OCI-LY1 (cell line): ENCODE results near the gene CIAO1.

Experiments used
- H2AFZ ChIP-seq: fragments of 200-600 bp; sonication (generic), shearing (Covaris generic); 2 replicates; pipeline ENCODE4 v1.6.0; 2014; ENCODE audit warnings: antibody characterized with exemption, mild to moderate bottlenecking, low read length
- H3F3A ChIP-seq: fragments of 200-600 bp; sonication (generic), shearing (Covaris generic); 2 replicates; pipeline ENCODE4 v1.6.0; 2014; ENCODE audit warnings: mild to moderate bottlenecking, antibody characterized with exemption, low read length, moderate library complexity; ENCODE audit not compliant: insufficient read depth
- H3K27ac ChIP-seq: fragments of 200-600 bp; sonication (generic); 2 replicates; pipeline ENCODE4 v1.5.1; 2014; ENCODE audit warnings: low read length, mixed run types, mild to moderate bottlenecking, low read depth; ENCODE audit not compliant: poor library complexity, severe bottlenecking
- H3K27me3 ChIP-seq: fragments of 200-600 bp; sonication (generic); 2 replicates; pipeline ENCODE4 v1.6.0; 2014; ENCODE audit warnings: antibody characterized with exemption, mild to moderate bottlenecking, low read length, moderate library complexity; ENCODE audit not compliant: insufficient read depth
- H3K36me3 ChIP-seq: fragments of 200-600 bp; sonication (generic); 2 replicates; pipeline ENCODE4 v1.6.1; 2014; ENCODE audit warnings: mild to moderate bottlenecking, antibody characterized with exemption, low read length, moderate library complexity, mixed read lengths; ENCODE audit not compliant: insufficient read depth
- H3K4me1 ChIP-seq: fragments of 200-600 bp; sonication (generic); 2 replicates; pipeline ENCODE4 v1.5.1; 2014; ENCODE audit warnings: mild to moderate bottlenecking, low read length, moderate library complexity; ENCODE audit not compliant: insufficient read depth, severe bottlenecking
- H3K4me2 ChIP-seq: fragments of 200-600 bp; sonication (generic), shearing (Covaris generic); 2 replicates; pipeline ENCODE4 v1.6.1; 2014; ENCODE audit warnings: low read length
- H3K4me3 ChIP-seq: fragments of 200-600 bp; sonication (generic); 2 replicates; pipeline ENCODE4 v1.5.1; 2014; ENCODE audit warnings: low read length, low read depth, mild to moderate bottlenecking, mixed read lengths; ENCODE audit not compliant: poor library complexity, severe bottlenecking
- H3K79me2 ChIP-seq: fragments of 200-600 bp; shearing (Covaris generic); 2 replicates; pipeline ENCODE4 v1.6.1; 2016; ENCODE audit warnings: mixed run types, low read length, mixed read lengths; ENCODE audit not compliant: insufficient read depth
- H3K9ac ChIP-seq: fragments of 200-600 bp; sonication (generic), shearing (Covaris generic); 2 replicates; pipeline ENCODE4 v1.6.1; 2014; ENCODE audit warnings: mild to moderate bottlenecking, low read length, mixed read lengths
- H3K9me2 ChIP-seq: fragments of 200-600 bp; sonication (generic), shearing (Covaris generic); 2 replicates; pipeline ENCODE4 v1.6.1; 2014; ENCODE audit warnings: low read depth, mild to moderate bottlenecking, low read length, mixed read lengths
- H3K9me3 ChIP-seq: fragments of 200-600 bp; shearing (Covaris generic); 2 replicates; pipeline ENCODE4 v1.6.1; 2014; ENCODE audit warnings: low read length, mixed read lengths
- H4K20me1 ChIP-seq: fragments of 200-600 bp; sonication (generic), shearing (Covaris generic); 2 replicates; pipeline ENCODE4 v1.6.0; 2016; ENCODE audit warnings: mild to moderate bottlenecking, low read length; ENCODE audit not compliant: insufficient read depth
- CTCF ChIP-seq: fragments of 200-600 bp; sonication (generic), shearing (Covaris generic); IDR thresholded peaks from 2 replicates; pipeline ENCODE4 v1.5.1; 2017; ENCODE audit warnings: mild to moderate bottlenecking, antibody characterized with exemption, low read length, moderate library complexity, mixed read lengths
- EZH2 ChIP-seq: fragments of 200-600 bp; sonication (generic), shearing (Covaris generic); IDR thresholded peaks from 2 replicates; pipeline ENCODE4 v1.8.0; 2017; ENCODE audit warnings: borderline replicate concordance, mixed run types, mild to moderate bottlenecking, antibody characterized with exemption, low read length, moderate library complexity, mixed read lengths

Gene CIAO1

GRCh38 chr2:96262306-96262705 lies 3.7 kb upstream of the CIAO1 start:
- H3K4me1 ChIP-seq: peaks cover 50% of the 10 kb centered on the region
- H3K27ac ChIP-seq: no peak overlapping the region
- H3K27me3 ChIP-seq: no peaks in the 10 kb centered on the region
- TF ChIP-seq EZH2: no peak
- no peak for TF ChIP-seq CTCF
- no peaks in the 10 kb centered on the region for H4K20me1 ChIP-seq
- no peaks in the 10 kb centered on the region for H3K9me3 ChIP-seq
- H3K4me3 ChIP-seq: no peak overlapping the region
- peaks cover 27% of the 10 kb centered on the region; the same call in 1 of the 2 replicates for H3K36me3 ChIP-seq
- no peaks in the 10 kb centered on the region for H3K9me2 ChIP-seq
- H3K9ac ChIP-seq: no peak overlapping the region
- peaks cover 10% of the 10 kb centered on the region; the same call in 1 of the 2 replicates for H3K79me2 ChIP-seq
- H3F3A ChIP-seq: no peaks in the 10 kb centered on the region
- no peak overlapping the region for H2AFZ ChIP-seq
- H3K4me2 ChIP-seq: no peak overlapping the region

GRCh38 chr2:96264086-96264485 lies 1.9 kb upstream of the CIAO1 start:
- Histone ChIP-seq H3K4me1 (peaks cover 47% of the 10 kb centered on the region), H3K27me3 (no peaks in the 10 kb centered on the region), H3K9ac (peak overlapping the region; percentile 74; the same call in 1 of the 2 replicates), H3K4me2 (peak overlapping the region; percentile 92), H3K9me2 (no peaks in the 10 kb centered on the region), H3K9me3 (no peaks in the 10 kb centered on the region), H3K36me3 (peaks cover 36% of the 10 kb centered on the region), H3F3A (no peaks in the 10 kb centered on the region), H3K27ac (peak overlapping the region; percentile 47), H3K79me2 (peaks cover 10% of the 10 kb centered on the region; the same call in 1 of the 2 replicates), H3K4me3 (peak overlapping the region; percentile 71), H2AFZ (no peak overlapping the region), H4K20me1 (no peaks in the 10 kb centered on the region)
- TF ChIP-seq CTCF (no peak), EZH2 (no peak)

- H2AFZ ChIP-seq: no peak overlapping the region
- no peaks in the 10 kb centered on the region for H3K27me3 ChIP-seq
- H3K9ac ChIP-seq: peak overlapping the region; percentile 74
- peaks cover 10% of the 10 kb centered on the region; the same call in 1 of the 2 replicates for H3K79me2 ChIP-seq
- no peaks in the 10 kb centered on the region for H4K20me1 ChIP-seq
- H3K27ac ChIP-seq: peak overlapping the region; percentile 47
- peak overlapping the region; percentile 71 for H3K4me3 ChIP-seq
- H3K9me3 ChIP-seq: no peaks in the 10 kb centered on the region
- peaks cover 41% of the 10 kb centered on the region for H3K4me1 ChIP-seq
- peak overlapping the region; percentile 92 for H3K4me2 ChIP-seq
- peak; percentile 74 for TF ChIP-seq CTCF
- TF ChIP-seq EZH2: no peak
- peaks cover 35% of the 10 kb centered on the region for H3K36me3 ChIP-seq
- no peaks in the 10 kb centered on the region for H3F3A ChIP-seq
- H3K9me2 ChIP-seq: no peaks in the 10 kb centered on the region
These were observed 1.2 kb upstream of the CIAO1 start for GRCh38 chr2:96264656-96265348.
